Loucy (cell line): ENCODE data around the gene INTS1.
"Not testable (repeated sequence)": the region's sequence is repeated elsewhere in the genome, so short reads cannot be mapped to it uniquely, and the experiment has no call there.

Experiments used
- H2AFZ ChIP-seq: fragments of 200-600 bp; sonication (generic); 2 replicates; pipeline ENCODE4 v1.6.0; 2016; ENCODE audit warnings: antibody characterized with exemption, mild to moderate bottlenecking, low read length, moderate library complexity
- H3F3A ChIP-seq: fragments of 200-600 bp; 2 replicates; pipeline ENCODE4 v1.6.0; 2016; ENCODE audit warnings: antibody characterized with exemption, low read depth, mild to moderate bottlenecking
- H3K27me3 ChIP-seq: fragments of 200-600 bp; sonication (generic); 2 replicates; pipeline ENCODE4 v1.6.1; 2014; ENCODE audit warnings: low read length, mild to moderate bottlenecking; ENCODE audit not compliant: insufficient read depth, poor library complexity, severe bottlenecking
- H3K36me3 ChIP-seq: fragments of 200-600 bp; sonication (generic); 2 replicates; pipeline ENCODE4 v1.6.1; 2016; ENCODE audit warnings: low read length; ENCODE audit not compliant: insufficient read depth
- H3K4me1 ChIP-seq: fragments of 200-600 bp; sonication (generic); 2 replicates; pipeline ENCODE4 v1.5.1; 2014; ENCODE audit warnings: low read length, mild to moderate bottlenecking; ENCODE audit not compliant: insufficient read depth, poor library complexity, severe bottlenecking
- H3K4me2 ChIP-seq: fragments of 200-600 bp; sonication (generic); 2 replicates; pipeline ENCODE4 v1.6.0; 2014; ENCODE audit warnings: antibody characterized with exemption, low read length, low read depth, mild to moderate bottlenecking; ENCODE audit not compliant: poor library complexity, severe bottlenecking
- H3K4me3 ChIP-seq: fragments of 200-600 bp; sonication (generic); 2 replicates; pipeline ENCODE4 v1.5.1; 2014; ENCODE audit warnings: low read length, mild to moderate bottlenecking, mixed read lengths; ENCODE audit not compliant: poor library complexity, severe bottlenecking
- H3K79me2 ChIP-seq: fragments of 200-600 bp; sonication (generic); 2 replicates; pipeline ENCODE4 v1.6.1; 2014; ENCODE audit warnings: low read length; ENCODE audit not compliant: insufficient read depth
- H3K9ac ChIP-seq: fragments of 200-600 bp; sonication (generic); 2 replicates; pipeline ENCODE4 v1.6.0; 2014; ENCODE audit warnings: mild to moderate bottlenecking, low read depth, low read length, moderate library complexity; ENCODE audit not compliant: poor library complexity, severe bottlenecking
- H3K9me2 ChIP-seq: fragments of 200-600 bp; sonication (generic); replicated peaks from 2 replicates; pipeline ENCODE4 v1.6.1; 2016; ENCODE audit warnings: low read depth, low read length, mixed read lengths
- H3K9me3 ChIP-seq: fragments of 200-600 bp; sonication (generic); 2 replicates; pipeline ENCODE4 v1.6.1; 2014; ENCODE audit warnings: mild to moderate bottlenecking, antibody characterized with exemption, low read length, low read depth; ENCODE audit not compliant: insufficient read depth
- H4K20me1 ChIP-seq: fragments of 200-600 bp; sonication (generic); 2 replicates; pipeline ENCODE4 v1.6.0; 2014; ENCODE audit warnings: antibody characterized with exemption, low read length, mild to moderate bottlenecking; ENCODE audit not compliant: insufficient read depth, poor library complexity, severe bottlenecking
- EZH2phosphoT487 ChIP-seq: fragments of 200-600 bp; IDR thresholded peaks from 2 replicates; pipeline ENCODE4 v1.6.1; 2018; ENCODE audit warnings: antibody characterized with exemption, mild to moderate bottlenecking, moderate library complexity, borderline replicate concordance
- TF ChIP-seq, protein P1 (sequence below): fragments of 200-600 bp; sonication (generic); conservative IDR thresholded peaks from 2 replicates; pipeline ENCODE4 v1.5.1; 2014; ENCODE audit warnings: mild to moderate bottlenecking, antibody characterized with exemption, low read length

The INTS1 gene

DNA sequence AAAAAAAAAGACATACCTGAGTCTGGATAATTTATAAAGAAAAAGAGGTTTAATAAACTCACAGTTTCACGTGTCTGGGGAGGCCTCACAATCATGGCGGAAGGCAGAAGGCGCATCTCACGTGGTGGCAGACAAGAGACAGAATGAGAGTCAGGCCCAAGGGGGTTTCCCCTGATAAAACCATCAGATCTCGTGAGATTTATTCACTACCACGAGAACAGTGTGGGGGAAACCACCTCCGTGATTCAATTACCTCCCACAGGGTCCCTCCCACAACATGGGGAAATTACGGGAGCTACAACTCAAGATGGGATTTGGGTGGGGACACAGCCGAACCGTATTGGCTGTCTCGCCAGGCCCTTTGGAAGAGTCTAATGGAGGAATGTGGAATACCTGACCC lies 17.3 kb upstream of the INTS1 start:
- no peak overlapping the region for H3K4me3 ChIP-seq
- H3K79me2 ChIP-seq, result no peaks in the 10 kb centered on the region
- H3K4me2 ChIP-seq, result no peak overlapping the region
- no peak for TF ChIP-seq EZH2phosphoT487
- TF ChIP-seq, protein P1, sequence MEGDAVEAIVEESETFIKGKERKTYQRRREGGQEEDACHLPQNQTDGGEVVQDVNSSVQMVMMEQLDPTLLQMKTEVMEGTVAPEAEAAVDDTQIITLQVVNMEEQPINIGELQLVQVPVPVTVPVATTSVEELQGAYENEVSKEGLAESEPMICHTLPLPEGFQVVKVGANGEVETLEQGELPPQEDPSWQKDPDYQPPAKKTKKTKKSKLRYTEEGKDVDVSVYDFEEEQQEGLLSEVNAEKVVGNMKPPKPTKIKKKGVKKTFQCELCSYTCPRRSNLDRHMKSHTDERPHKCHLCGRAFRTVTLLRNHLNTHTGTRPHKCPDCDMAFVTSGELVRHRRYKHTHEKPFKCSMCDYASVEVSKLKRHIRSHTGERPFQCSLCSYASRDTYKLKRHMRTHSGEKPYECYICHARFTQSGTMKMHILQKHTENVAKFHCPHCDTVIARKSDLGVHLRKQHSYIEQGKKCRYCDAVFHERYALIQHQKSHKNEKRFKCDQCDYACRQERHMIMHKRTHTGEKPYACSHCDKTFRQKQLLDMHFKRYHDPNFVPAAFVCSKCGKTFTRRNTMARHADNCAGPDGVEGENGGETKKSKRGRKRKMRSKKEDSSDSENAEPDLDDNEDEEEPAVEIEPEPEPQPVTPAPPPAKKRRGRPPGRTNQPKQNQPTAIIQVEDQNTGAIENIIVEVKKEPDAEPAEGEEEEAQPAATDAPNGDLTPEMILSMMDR, result no peak
- H3K36me3 ChIP-seq, result no peaks in the 10 kb centered on the region
- H3K9ac ChIP-seq, result no peak overlapping the region
- no peaks in the 10 kb centered on the region for H3K9me3 ChIP-seq
- H3K4me1 ChIP-seq, result peaks cover 4% of the 10 kb centered on the region
- no peaks in the 10 kb centered on the region for H3F3A ChIP-seq
- H4K20me1 ChIP-seq, result no peaks in the 10 kb centered on the region
- H2AFZ ChIP-seq, result no peak overlapping the region
- no peaks in the 10 kb centered on the region for H3K9me2 ChIP-seq
- no peaks in the 10 kb centered on the region for H3K27me3 ChIP-seq

- H3K27me3 ChIP-seq, result no peaks in the 10 kb centered on the region
- no peaks in the 10 kb centered on the region for H3K4me1 ChIP-seq
- no peaks in the 10 kb centered on the region for H3K36me3 ChIP-seq
- no peak overlapping the region for H3K4me3 ChIP-seq
- H3K79me2 ChIP-seq, result no peaks in the 10 kb centered on the region
- no peaks in the 10 kb centered on the region for H4K20me1 ChIP-seq
- H3F3A ChIP-seq, result no peaks in the 10 kb centered on the region
- no peak overlapping the region for H3K4me2 ChIP-seq
- no peaks in the 10 kb centered on the region for H3K9me2 ChIP-seq
- H2AFZ ChIP-seq, result no peak overlapping the region
- no peak for TF ChIP-seq EZH2phosphoT487
- TF ChIP-seq, protein P1, result no peak
- H3K9ac ChIP-seq, result no peak overlapping the region
- no peaks in the 10 kb centered on the region for H3K9me3 ChIP-seq
Measured at GRCh38 chr7:1520539-1521234, 16.5 kb upstream of the INTS1 start.

- not testable (repeated sequence) for H2AFZ ChIP-seq, H3K4me3 ChIP-seq, H3K9ac ChIP-seq, H4K20me1 ChIP-seq, H3K27me3 ChIP-seq, H3K36me3 ChIP-seq, H3K4me1 ChIP-seq, H3K9me2 ChIP-seq, H3K4me2 ChIP-seq, H3F3A ChIP-seq, H3K9me3 ChIP-seq, H3K79me2 ChIP-seq
Measured at GRCh38 chr7:1519322-1519922, 15.2 kb upstream of the INTS1 start.
